ENCODE results near the gene CDHR1. TPM values are rescaled to one million over a fixed set of nuclear protein-coding genes. Genes with fewer than 3 reads are reported as not detected.

CDHR1 gene
- total and polyA plus RNA-seq, 10 of the 15 experiments (the other 5 are each of a cell fraction or from before 2014, with no cell fraction given): 0.17 to 3.0 (median 0.34) TPM

DNA sequence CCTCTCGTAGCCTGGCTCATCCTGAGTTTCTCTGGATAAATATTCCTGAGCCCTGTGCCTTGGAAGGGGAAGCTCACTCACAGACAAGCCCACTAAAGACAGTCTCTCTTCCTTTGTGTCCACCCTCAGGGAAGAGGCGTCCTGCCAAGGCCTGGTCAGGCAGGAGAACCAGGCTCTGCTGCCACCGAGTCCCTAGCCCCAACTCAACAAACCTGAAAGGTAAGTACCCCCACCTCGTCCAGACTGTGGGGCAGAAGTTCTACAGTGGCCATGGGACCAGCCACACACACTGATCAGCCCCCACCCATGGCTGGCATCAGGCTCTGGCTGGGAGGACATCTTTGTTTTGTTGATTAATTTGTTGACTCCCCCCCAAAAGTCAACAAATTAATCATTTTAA is 18.0 kb upstream of the CDHR1 start:
- no TSS peak for BruUV-seq (replicated peaks)
- in situ Hi-C loops (cut with MboI) (no loop called here), intact Hi-C loops (cut with micrococcal nuclease; ENCODE audit: unreplicated experiment) (loop anchor here (10.0 kb wide), 1 partner anchor 1252 kb away; no protein-coding TSS in a partner anchor)
- Histone ChIP-seq H3K79me2 (ENCODE audit: control insufficient read depth, insufficient read depth, low read length) (peaks cover 4% of the 10 kb centered on the region), H3K36me3 (ENCODE audit: control insufficient read depth in 2 of 2, insufficient read depth in 2 of 2, low read length in 1 of 2) (no peaks in the 10 kb centered on the region), H3K4me2 (ENCODE audit: control insufficient read depth, insufficient read depth) (no peak overlapping the region), H3K4me3 (no peak overlapping the region), H3K4me1 (ENCODE audit: control insufficient read depth, insufficient read depth, low read length) (peaks cover 48% of the 10 kb centered on the region), H4K20me1 (ENCODE audit: control insufficient read depth, insufficient read depth) (no peaks in the 10 kb centered on the region), H2AFZ (ENCODE audit: control insufficient read depth, low read depth, low read length) (no peak overlapping the region), H3K9me3 (replicated peaks; ENCODE audit: control insufficient read depth, insufficient read depth, low read length) (no peaks in the 10 kb centered on the region), H3K27me3 (replicated peaks in 1 of 2; ENCODE audit: control insufficient read depth in 2 of 2, insufficient read depth in 2 of 2, low read length in 1 of 2) (no peaks in the 10 kb centered on the region), H3K27ac (ENCODE audit: control insufficient read depth, insufficient read depth) (no peak overlapping the region), H3K9ac (ENCODE audit: control insufficient read depth, insufficient read depth, low read length) (no peak overlapping the region)
- ChIA-PET SMC1A (ENCODE audit: uncharacterized antibody, unreplicated experiment) (interaction anchor here (1.6 to 2.4 kb wide), 3 partner anchors 7 to 28 kb away, joined by 6 to 11 read pairs (median 10); no protein-coding TSS in a partner anchor), RAD21 (ENCODE audit: unreplicated experiment) (no interaction called here), CTCF (interaction anchor here (6.4 kb wide), 1 partner anchor 28 kb away, joined by 35 read pairs; no protein-coding TSS in a partner anchor), POLR2A (interaction anchor here (2.4 kb wide), 1 partner anchor 9 kb away, joined by 10 read pairs; no protein-coding TSS in a partner anchor)
- DNase-seq (ENCODE audit: low read depth, low spot score) (no peak), FAIRE-seq (no peak), ATAC-seq (no peak)
- WGBS (ENCODE audit: insufficient coverage, insufficient replicate concordance, low lambda C conversion rate, missing lambda C conversion rate): 74% methylated on average over 4 of the region's 4 CpGs
- TF ChIP-seq POLR2AphosphoS5 (IDR thresholded peaks at IDR 0.05; ENCODE audit: low read length) (no peak), TARDBP (IDR thresholded peaks at IDR 0.05; ENCODE audit: borderline replicate concordance) (no peak)

DNA sequence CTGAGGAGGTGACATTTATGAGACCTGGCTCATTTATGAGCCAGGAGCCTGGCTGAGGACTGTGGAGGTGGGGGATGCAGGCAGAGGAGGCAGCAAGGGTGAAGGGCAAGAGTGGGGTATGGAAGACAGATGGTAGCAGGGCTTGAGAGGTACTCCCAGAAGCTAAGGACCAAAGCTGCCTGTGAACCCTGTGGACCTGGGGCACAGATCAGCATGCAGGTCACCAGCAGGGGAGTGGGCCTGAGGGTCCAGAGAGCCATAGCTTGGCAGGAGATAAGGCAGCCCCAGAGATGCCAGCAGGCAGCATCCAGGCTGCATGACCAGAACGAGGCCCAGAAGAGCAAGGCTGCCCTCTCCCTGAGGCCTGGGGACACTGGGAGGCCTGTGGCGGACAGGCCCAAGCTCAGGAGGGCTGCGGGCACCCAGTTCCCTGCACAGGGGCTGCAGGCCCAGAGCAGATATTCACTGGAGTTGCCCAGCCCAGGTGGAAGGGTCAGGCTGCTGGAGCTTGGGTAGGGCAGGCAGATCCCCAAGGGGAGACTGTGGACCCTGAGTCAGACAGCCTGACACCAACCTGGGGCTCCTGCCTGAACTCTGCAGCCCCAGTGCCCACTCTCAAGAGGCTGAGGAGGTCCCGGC is 17.4 kb upstream of the CDHR1 start:
- DNase-seq (ENCODE audit: low read depth, low spot score) (no peak), ATAC-seq (no peak), FAIRE-seq (no peak)
- ChIA-PET RAD21 (ENCODE audit: unreplicated experiment) (interaction anchor here (0.7 to 1.3 kb wide), 4 partner anchors 10 to 38 kb away, joined by 3 read pairs; partner anchors contain the start of gene GHITM), CTCF (interaction anchor here (0.7 to 6.4 kb wide), 3 partner anchors 12 to 29 kb away, joined by 3 to 35 read pairs (median 4); no protein-coding TSS in a partner anchor), POLR2A (interaction anchor here (0.6 to 2.4 kb wide), 3 partner anchors 9 to 1545 kb away, joined by 3 to 10 read pairs (median 4); no protein-coding TSS in a partner anchor), SMC1A (ENCODE audit: uncharacterized antibody, unreplicated experiment) (interaction anchor here (0.9 to 2.4 kb wide), 6 partner anchors 8 to 29 kb away, joined by 3 to 11 read pairs (median 6); no protein-coding TSS in a partner anchor)
- Histone ChIP-seq H4K20me1 (ENCODE audit: control insufficient read depth, insufficient read depth) (no peaks in the 10 kb centered on the region), H3K9me3 (replicated peaks; ENCODE audit: control insufficient read depth, insufficient read depth, low read length) (no peaks in the 10 kb centered on the region), H3K9ac (ENCODE audit: control insufficient read depth, insufficient read depth, low read length) (no peak overlapping the region), H2AFZ (ENCODE audit: control insufficient read depth, low read depth, low read length) (no peak overlapping the region), H3K4me2 (ENCODE audit: control insufficient read depth, insufficient read depth) (peak overlapping the region; percentile 40), H3K27me3 (replicated peaks in 1 of 2; ENCODE audit: control insufficient read depth in 2 of 2, insufficient read depth in 2 of 2, low read length in 1 of 2) (no peaks in the 10 kb centered on the region), H3K4me1 (ENCODE audit: control insufficient read depth, insufficient read depth, low read length) (peaks cover 45% of the 10 kb centered on the region), H3K36me3 (ENCODE audit: control insufficient read depth in 2 of 2, insufficient read depth in 2 of 2, low read length in 1 of 2) (no peaks in the 10 kb centered on the region), H3K79me2 (ENCODE audit: control insufficient read depth, insufficient read depth, low read length) (no peaks in the 10 kb centered on the region; the same call in none of the 2 replicates), H3K27ac (ENCODE audit: control insufficient read depth, insufficient read depth) (no peak overlapping the region; the same call in 1 of the 2 replicates), H3K4me3 (0 out of 2 replicates have a peak overlapping the region, but pooled peaks have one; percentile 38)
- no peak for TF ChIP-seq HCFC1 (IDR thresholded peaks at IDR 0.05; ENCODE audit: low read length)
- TF ChIP-seq WRNIP1 (IDR thresholded peaks at IDR 0.05; ENCODE audit: borderline replicate concordance, low read depth, low read length): no peak
- no peak for TF ChIP-seq NR2C1 (IDR thresholded peaks at IDR 0.05)
- no peak for TF ChIP-seq MYB (IDR thresholded peaks at IDR 0.05; ENCODE audit: borderline replicate concordance, low read depth, low read length)
- TF ChIP-seq, protein P1, sequence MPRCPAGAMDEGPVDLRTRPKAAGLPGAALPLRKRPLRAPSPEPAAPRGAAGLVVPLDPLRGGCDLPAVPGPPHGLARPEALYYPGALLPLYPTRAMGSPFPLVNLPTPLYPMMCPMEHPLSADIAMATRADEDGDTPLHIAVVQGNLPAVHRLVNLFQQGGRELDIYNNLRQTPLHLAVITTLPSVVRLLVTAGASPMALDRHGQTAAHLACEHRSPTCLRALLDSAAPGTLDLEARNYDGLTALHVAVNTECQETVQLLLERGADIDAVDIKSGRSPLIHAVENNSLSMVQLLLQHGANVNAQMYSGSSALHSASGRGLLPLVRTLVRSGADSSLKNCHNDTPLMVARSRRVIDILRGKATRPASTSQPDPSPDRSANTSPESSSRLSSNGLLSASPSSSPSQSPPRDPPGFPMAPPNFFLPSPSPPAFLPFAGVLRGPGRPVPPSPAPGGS (IDR thresholded peaks at IDR 0.05; ENCODE audit: borderline replicate concordance, insufficient read depth, low read depth, low read length, poor library complexity, severe bottlenecking): no peak
- no peak for TF ChIP-seq SUPT20H (IDR thresholded peaks at IDR 0.05; ENCODE audit: borderline replicate concordance, control insufficient read depth, low read depth, low read length)
- TF ChIP-seq YY1 (IDR thresholded peaks at IDR 0.05; ENCODE audit: low read depth, low read length): no peak
- no peak for TF ChIP-seq IRF4 (IDR thresholded peaks at IDR 0.05; ENCODE audit: low read depth, low read length)
- TF ChIP-seq, protein P2, sequence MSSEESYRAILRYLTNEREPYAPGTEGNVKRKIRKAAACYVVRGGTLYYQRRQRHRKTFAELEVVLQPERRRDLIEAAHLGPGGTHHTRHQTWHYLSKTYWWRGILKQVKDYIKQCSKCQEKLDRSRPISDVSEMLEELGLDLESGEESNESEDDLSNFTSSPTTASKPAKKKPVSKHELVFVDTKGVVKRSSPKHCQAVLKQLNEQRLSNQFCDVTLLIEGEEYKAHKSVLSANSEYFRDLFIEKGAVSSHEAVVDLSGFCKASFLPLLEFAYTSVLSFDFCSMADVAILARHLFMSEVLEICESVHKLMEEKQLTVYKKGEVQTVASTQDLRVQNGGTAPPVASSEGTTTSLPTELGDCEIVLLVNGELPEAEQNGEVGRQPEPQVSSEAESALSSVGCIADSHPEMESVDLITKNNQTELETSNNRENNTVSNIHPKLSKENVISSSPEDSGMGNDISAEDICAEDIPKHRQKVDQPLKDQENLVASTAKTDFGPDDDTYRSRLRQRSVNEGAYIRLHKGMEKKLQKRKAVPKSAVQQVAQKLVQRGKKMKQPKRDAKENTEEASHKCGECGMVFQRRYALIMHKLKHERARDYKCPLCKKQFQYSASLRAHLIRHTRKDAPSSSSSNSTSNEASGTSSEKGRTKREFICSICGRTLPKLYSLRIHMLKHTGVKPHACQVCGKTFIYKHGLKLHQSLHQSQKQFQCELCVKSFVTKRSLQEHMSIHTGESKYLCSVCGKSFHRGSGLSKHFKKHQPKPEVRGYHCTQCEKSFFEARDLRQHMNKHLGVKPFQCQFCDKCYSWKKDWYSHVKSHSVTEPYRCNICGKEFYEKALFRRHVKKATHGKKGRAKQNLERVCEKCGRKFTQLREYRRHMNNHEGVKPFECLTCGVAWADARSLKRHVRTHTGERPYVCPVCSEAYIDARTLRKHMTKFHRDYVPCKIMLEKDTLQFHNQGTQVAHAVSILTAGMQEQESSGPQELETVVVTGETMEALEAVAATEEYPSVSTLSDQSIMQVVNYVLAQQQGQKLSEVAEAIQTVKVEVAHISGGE (CRISPR knock-in tag; IDR thresholded peaks at IDR 0.05): no peak
- intact Hi-C loops (cut with micrococcal nuclease; ENCODE audit: unreplicated experiment) (loop anchor here (10.0 kb wide), 1 partner anchor 1252 kb away; no protein-coding TSS in a partner anchor), in situ Hi-C loops (cut with MboI) (no loop called here)
- 76% methylated on average over 4 of the region's 4 CpGs for WGBS (ENCODE audit: insufficient coverage, insufficient replicate concordance, low lambda C conversion rate, missing lambda C conversion rate)
- no TSS peak for BruUV-seq (replicated peaks)
